Thyroid gland (tissue), 4 donors: Measurements from ENCODE around the gene IRAK4.

Experiments
- POLR2A ChIP-seq, 2 donors: fragments of 450-650 bp; IDR thresholded peaks; one replicate each; pipeline ENCODE4 v1.6.1; 2017; ENCODE audit warnings: antibody characterized with exemption in 2 of 2, mild to moderate bottlenecking in 2 of 2, moderate library complexity in 1 of 2
- TF ChIP-seq, protein P1 (sequence below), 6 experiments: fragments of 200-600 bp in 3 of 6; fragments of 450-650 bp in 3 of 6; sonication (generic) in 3 of 6; IDR thresholded peaks; one replicate each; pipeline ENCODE4 v1.5.1; 2016 to 2019; ENCODE audit warnings: antibody characterized with exemption in 6 of 6, mild to moderate bottlenecking in 2 of 6, inconsistent platforms in 1 of 6, moderate library complexity in 1 of 6

- TF ChIP-seq, protein P1, sequence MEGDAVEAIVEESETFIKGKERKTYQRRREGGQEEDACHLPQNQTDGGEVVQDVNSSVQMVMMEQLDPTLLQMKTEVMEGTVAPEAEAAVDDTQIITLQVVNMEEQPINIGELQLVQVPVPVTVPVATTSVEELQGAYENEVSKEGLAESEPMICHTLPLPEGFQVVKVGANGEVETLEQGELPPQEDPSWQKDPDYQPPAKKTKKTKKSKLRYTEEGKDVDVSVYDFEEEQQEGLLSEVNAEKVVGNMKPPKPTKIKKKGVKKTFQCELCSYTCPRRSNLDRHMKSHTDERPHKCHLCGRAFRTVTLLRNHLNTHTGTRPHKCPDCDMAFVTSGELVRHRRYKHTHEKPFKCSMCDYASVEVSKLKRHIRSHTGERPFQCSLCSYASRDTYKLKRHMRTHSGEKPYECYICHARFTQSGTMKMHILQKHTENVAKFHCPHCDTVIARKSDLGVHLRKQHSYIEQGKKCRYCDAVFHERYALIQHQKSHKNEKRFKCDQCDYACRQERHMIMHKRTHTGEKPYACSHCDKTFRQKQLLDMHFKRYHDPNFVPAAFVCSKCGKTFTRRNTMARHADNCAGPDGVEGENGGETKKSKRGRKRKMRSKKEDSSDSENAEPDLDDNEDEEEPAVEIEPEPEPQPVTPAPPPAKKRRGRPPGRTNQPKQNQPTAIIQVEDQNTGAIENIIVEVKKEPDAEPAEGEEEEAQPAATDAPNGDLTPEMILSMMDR (IDR thresholded peaks at IDR 0.05) = no peak
- no peak for TF ChIP-seq POLR2A (IDR thresholded peaks at IDR 0.05)
Observed at GRCh38 chr12:43723134-43723533, 35.6 kb upstream of the IRAK4 start.
